Measurements from ENCODE around the gene DZANK1. TPM values are rescaled to one million over a fixed set of nuclear protein-coding genes. Genes with fewer than 3 reads are reported as not detected.

The DZANK1 gene
- total and polyA plus RNA-seq, 2 of the 8 experiments (the other 6 are each of a cell fraction or from before 2014, with no cell fraction given), result 8.0 to 9.9 TPM

DNA sequence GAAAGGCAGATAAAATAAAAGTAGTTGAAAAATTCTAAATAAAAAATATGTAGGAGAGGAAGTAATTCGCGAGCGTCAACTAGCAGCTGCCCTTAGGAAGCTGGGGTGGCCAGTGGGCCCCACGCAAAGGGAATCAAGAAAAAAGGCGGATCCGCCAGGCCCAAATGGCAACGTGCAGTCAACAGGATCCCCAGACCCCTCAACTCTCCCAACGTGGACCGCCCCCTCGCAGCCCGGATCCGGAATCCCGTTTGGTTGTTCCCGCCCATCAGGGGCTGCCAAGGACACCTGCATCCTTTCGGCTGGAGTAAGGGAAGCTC lies 296 bp downstream of the DZANK1 start:
- H2BK20ac ChIP-seq (ENCODE audit: low read length), result no peak overlapping the region
- H3K36me3 ChIP-seq (ENCODE audit: control insufficient read depth in 2 of 4, insufficient read depth in 4 of 4, low read length in 3 of 4), result peaks cover 0 to 3% (median 2%) of the 10 kb centered on the region in 4 experiments; a peak in 2 of 8 replicates
- H4K91ac ChIP-seq (replicated peaks; ENCODE audit: insufficient read length, low read length), result no peak overlapping the region
- CTCF ChIA-PET (ENCODE audit: partially characterized antibody), result interaction anchor here (0.9 to 1.1 kb wide), 2 partner anchors 31 kb away, joined by 3 read pairs; partner anchors contain the start of gene RBBP9
- H4K5ac ChIP-seq (ENCODE audit: insufficient read length, low read depth, low read length), result no peak overlapping the region
- 2% methylated on average over 15 of the region's 15 CpGs; no CpG with 5 or more reads in 1 of the 2 experiments for WGBS, 2 experiments (ENCODE audit: extremely low coverage in 1 of 2, insufficient coverage in 1 of 2, insufficient read length in 1 of 2, insufficient replicate concordance in 2 of 2, low coverage in 1 of 2, low lambda C conversion rate in 2 of 2, missing lambda C conversion rate in 1 of 2)
- H4K20me1 ChIP-seq (replicated peaks in 1 of 2; ENCODE audit: control insufficient read depth in 1 of 2, insufficient read depth in 2 of 2, low read length in 2 of 2), result no peaks in the 10 kb centered on the region
- H3K23ac ChIP-seq (ENCODE audit: insufficient read length), result no peak overlapping the region
- peak overlapping the region in 3 of 4 experiments; percentile 38 to 59 (median 43); a peak in 4 of 7 replicates for H3K9ac ChIP-seq (replicated peaks in 1 of 4; ENCODE audit: extremely low read depth in 1 of 4, low read depth in 3 of 4, low read length in 3 of 4)
- H3K56ac ChIP-seq (replicated peaks; ENCODE audit: insufficient read length, low read depth, low read length), result no peak overlapping the region
- H2AK5ac ChIP-seq (ENCODE audit: low read depth, low read length), result no peak overlapping the region
- peak overlapping the region; percentile 59; the same call in 1 of the 2 replicates for H2AFZ ChIP-seq (ENCODE audit: low read length)
- TF ChIP-seq YY1 (IDR thresholded peaks at IDR 0.05; ENCODE audit: low read depth, low read length), result peak; percentile 46; the same call in 1 of the 2 replicates
- peak; percentile 17 to 47; a peak in 2 of 3 replicates for TF ChIP-seq POLR2A (IDR thresholded peaks at IDR 0.05; ENCODE audit: control extremely low read depth in 1 of 2, low read depth in 2 of 2, low read length in 2 of 2)
- 0 out of 2 replicates have a peak, but pooled peaks have one; percentile 27 for TF ChIP-seq POLR2AphosphoS5 (IDR thresholded peaks at IDR 0.05; ENCODE audit: low read depth, low read length)
- TF ChIP-seq, protein P1, sequence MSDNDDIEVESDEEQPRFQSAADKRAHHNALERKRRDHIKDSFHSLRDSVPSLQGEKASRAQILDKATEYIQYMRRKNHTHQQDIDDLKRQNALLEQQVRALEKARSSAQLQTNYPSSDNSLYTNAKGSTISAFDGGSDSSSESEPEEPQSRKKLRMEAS (IDR thresholded peaks at IDR 0.05), result no peak; the same call in 1 of the 2 replicates
- TF ChIP-seq BRCA1 (IDR thresholded peaks at IDR 0.05; ENCODE audit: low read depth, low read length), result no peak
- no peak for TF ChIP-seq SP1 (IDR thresholded peaks at IDR 0.05; ENCODE audit: low read depth, low read length)
- no peak for TF ChIP-seq NANOG (IDR thresholded peaks at IDR 0.05; ENCODE audit: insufficient read depth, low read depth, low read length, poor library complexity, severe bottlenecking)
- TF ChIP-seq TBP (IDR thresholded peaks at IDR 0.05; ENCODE audit: low read depth, low read length), result 0 out of 2 replicates have a peak, but pooled peaks have one; percentile 9
- peak; percentile 34; the same call in 1 of the 2 replicates for TF ChIP-seq PHF8 (conservative IDR thresholded peaks at IDR 0.05; ENCODE audit: low read depth, low read length)
- TF ChIP-seq CREB1 (IDR thresholded peaks at IDR 0.05), result no peak
- no peak overlapping the region for H3K27ac ChIP-seq (ENCODE audit: low read depth, low read length)
- H3K4me2 ChIP-seq (ENCODE audit: insufficient read depth in 1 of 2, low read depth in 2 of 2, low read length in 2 of 2), result peak overlapping the region; percentile 77 to 93
- no peaks in the 10 kb centered on the region; the same call in 1 of the 2 replicates for H3K79me1 ChIP-seq (ENCODE audit: low read depth, low read length)
- no peak overlapping the region; the same call in 1 of the 2 replicates for H4K8ac ChIP-seq (ENCODE audit: extremely low read depth, insufficient read depth, low read length)
- H2BK12ac ChIP-seq (ENCODE audit: low read depth, low read length), result no peak overlapping the region
- H3K14ac ChIP-seq (ENCODE audit: insufficient read length), result no peak overlapping the region
- no peaks in the 10 kb centered on the region; a peak in 2 of 7 replicates for H3K4me1 ChIP-seq (replicated peaks in 1 of 4; ENCODE audit: control insufficient read depth in 3 of 4, insufficient read depth in 4 of 4, low read length in 3 of 4)
- H3K79me2 ChIP-seq (ENCODE audit: control insufficient read depth in 1 of 2, insufficient read depth in 2 of 2, low read length in 2 of 2), result peaks cover 3 to 28% of the 10 kb centered on the region in 2 experiments; a peak in 3 of 4 replicates
- no peak overlapping the region for H2BK120ac ChIP-seq (replicated peaks; ENCODE audit: low read depth, low read length)
- DNase-seq (ENCODE audit: low read depth in 1 of 2, low spot score in 2 of 2) (no peak), FAIRE-seq (no peak)
- H2BK15ac ChIP-seq (ENCODE audit: low read length), result no peak overlapping the region
- H2BK5ac ChIP-seq (ENCODE audit: low read depth, low read length), result no peak overlapping the region
- 0 out of 2 replicates have a peak, but pooled peaks cover 4% of the 10 kb centered on the region for H3K23me2 ChIP-seq (ENCODE audit: low read depth, low read length)
- H3K27me3 ChIP-seq (replicated peaks in 1 of 4; ENCODE audit: control insufficient read depth in 3 of 4, extremely low read depth in 1 of 4, insufficient read depth in 3 of 4, low read length in 3 of 4), result no peaks in the 10 kb centered on the region
- H3K4me3 ChIP-seq (ENCODE audit: extremely low read depth in 1 of 4, insufficient read depth in 2 of 4, low read depth in 3 of 4, low read length in 4 of 4), result peak overlapping the region; percentile 73 to 97 (median 91)
- H3K9me3 ChIP-seq (ENCODE audit: insufficient read depth in 2 of 2, low read depth in 1 of 2, low read length in 1 of 2), result no peaks in the 10 kb centered on the region
- no peak overlapping the region for H3K4ac ChIP-seq (replicated peaks; ENCODE audit: insufficient read length, low read depth, low read length)
- POLR2A ChIA-PET (ENCODE audit: partially characterized antibody), result interaction anchor here (0.7 to 2.6 kb wide), 19 partner anchors 11 to 178 kb away, joined by 3 to 14 read pairs (median 3); partner anchors contain the start of genes RBBP9, SEC23B, SMIM26 and ZNF133
- no peak overlapping the region for H3K18ac ChIP-seq (ENCODE audit: extremely low read depth, low read length)
